Measurements from ENCODE around the gene HTRA1. TPM values are rescaled to one million over a fixed set of nuclear protein-coding genes. Genes with fewer than 3 reads are reported as not detected.

The HTRA1 gene
- total and polyA plus RNA-seq, 8 donors, result 26.3 to 81.2 (median 55.3) TPM

GRCh38 chr10:122484276-122485060 is 23.1 kb downstream of the HTRA1 start:
- intact Hi-C loops (cut with DNase I; ENCODE audit: low total_unique reads), result no loop called here
- no peaks in the 10 kb centered on the region for H3K9me3 ChIP-seq
- no peak overlapping the region for H3K4me3 ChIP-seq
- H3K36me3 ChIP-seq, result no peaks in the 10 kb centered on the region
- WGBS, 5 donors, result 88 to 93% (median 91%) methylated on average over 10 to 11 of the region's 11 CpGs
- H3K4me1 ChIP-seq, result peaks cover 11 to 67% (median 32%) of the 10 kb centered on the region in 4 donors
- H3K27ac ChIP-seq, result peak overlapping the region in 1 of 5 donors; percentile 83
- no peaks in the 10 kb centered on the region for H3K27me3 ChIP-seq
- no peak for DNase-seq
- TF ChIP-seq POLR2AphosphoS5 (IDR thresholded peaks at IDR 0.05) (no peak), POLR2A (IDR thresholded peaks at IDR 0.05) (no peak), EP300 (IDR thresholded peaks at IDR 0.05) (no peak), CTCF (IDR thresholded peaks at IDR 0.05) (no peak)

DNA sequence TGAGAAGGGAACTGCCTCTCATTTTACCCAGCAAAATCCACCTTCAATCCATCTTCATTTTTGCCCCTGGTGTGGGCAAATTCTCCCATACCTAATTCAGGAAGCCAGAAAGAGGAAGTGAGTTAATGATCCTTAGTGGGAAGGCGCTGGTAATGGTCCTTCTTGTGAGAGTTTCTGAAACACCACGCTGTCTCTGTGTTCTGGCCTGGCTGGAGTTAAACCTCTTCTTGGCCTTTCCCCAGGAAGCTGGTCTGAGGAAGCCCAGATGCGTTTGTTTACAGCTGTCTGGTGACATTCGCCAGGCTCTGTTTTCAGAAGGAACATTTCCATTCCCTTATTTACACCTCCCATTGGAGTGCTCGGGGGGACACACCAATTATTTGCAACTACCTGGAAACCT is 24.3 kb downstream of the HTRA1 start:
- no peaks in the 10 kb centered on the region for H3K27me3 ChIP-seq
- peak in 1 of 2 donors; percentile 84 for DNase-seq
- TF ChIP-seq EP300 (IDR thresholded peaks at IDR 0.05) (peak; percentile 72), POLR2AphosphoS5 (IDR thresholded peaks at IDR 0.05) (peak; percentile 64 to 74 (median 67)), POLR2A (IDR thresholded peaks at IDR 0.05) (no peak), CTCF (IDR thresholded peaks at IDR 0.05) (no peak)
- no peak overlapping the region for H3K4me3 ChIP-seq
- H3K4me1 ChIP-seq, result peaks cover 11 to 66% (median 35%) of the 10 kb centered on the region in 4 donors
- H3K9me3 ChIP-seq, result no peaks in the 10 kb centered on the region
- intact Hi-C loops (cut with DNase I; ENCODE audit: low total_unique reads), result no loop called here
- H3K36me3 ChIP-seq, result peaks cover 0 to 6% (median 0%) of the 10 kb centered on the region in 4 donors
- WGBS, 5 donors, result 38 to 60% (median 45%) methylated on average over 5 of the region's 5 CpGs
- H3K27ac ChIP-seq, result peak overlapping the region in 3 of 5 donors; percentile 8 to 83 (median 20)

DNA sequence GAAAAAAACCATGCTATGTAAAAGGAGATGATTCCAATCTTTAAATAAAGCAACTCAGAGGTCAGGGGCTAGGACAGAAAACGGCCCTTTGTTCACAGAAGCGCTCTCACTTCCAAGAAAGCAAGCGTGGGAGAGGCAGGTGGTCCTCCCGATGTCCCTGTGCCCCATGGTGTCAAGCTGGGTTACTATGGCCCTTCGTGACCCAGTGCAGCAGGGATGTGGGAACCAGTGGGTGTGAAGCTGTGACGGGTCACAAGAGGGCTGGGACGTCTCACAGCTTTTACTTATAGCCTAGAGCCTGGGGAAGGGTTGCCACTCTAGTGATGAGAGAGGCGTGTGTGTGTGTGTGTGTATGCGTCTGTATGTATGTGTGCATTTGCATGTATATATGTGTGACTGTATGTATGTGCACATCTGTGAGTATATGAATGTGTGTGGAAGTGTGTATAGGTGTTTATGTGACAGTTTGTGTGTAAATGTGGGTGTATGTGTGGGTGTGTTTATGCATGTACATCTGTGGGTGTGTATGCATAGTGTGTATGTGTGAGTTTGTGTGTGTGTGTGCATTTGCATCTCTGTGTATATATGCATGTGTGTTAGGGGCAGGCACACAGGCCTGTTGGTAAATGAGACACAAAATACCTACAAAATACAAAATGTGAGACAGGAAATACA is 25.2 kb downstream of the HTRA1 start:
- H3K9me3 ChIP-seq, result no peaks in the 10 kb centered on the region
- peaks cover 0 to 10% (median 0%) of the 10 kb centered on the region in 4 donors for H3K36me3 ChIP-seq
- TF ChIP-seq CTCF (IDR thresholded peaks at IDR 0.05) (no peak), EP300 (IDR thresholded peaks at IDR 0.05) (no peak), POLR2AphosphoS5 (IDR thresholded peaks at IDR 0.05) (no peak), POLR2A (IDR thresholded peaks at IDR 0.05) (no peak)
- H3K27me3 ChIP-seq, result no peaks in the 10 kb centered on the region
- intact Hi-C loops (cut with DNase I; ENCODE audit: low total_unique reads), result no loop called here
- H3K4me1 ChIP-seq, result peaks cover 11 to 74% (median 39%) of the 10 kb centered on the region in 4 donors
- H3K4me3 ChIP-seq, result no peak overlapping the region
- no peak for DNase-seq
- H3K27ac ChIP-seq, result peak overlapping the region in 2 of 5 donors; percentile 20 to 83
- 69 to 84% (median 76%) methylated on average over 9 of the region's 9 CpGs for WGBS, 5 donors

DNA sequence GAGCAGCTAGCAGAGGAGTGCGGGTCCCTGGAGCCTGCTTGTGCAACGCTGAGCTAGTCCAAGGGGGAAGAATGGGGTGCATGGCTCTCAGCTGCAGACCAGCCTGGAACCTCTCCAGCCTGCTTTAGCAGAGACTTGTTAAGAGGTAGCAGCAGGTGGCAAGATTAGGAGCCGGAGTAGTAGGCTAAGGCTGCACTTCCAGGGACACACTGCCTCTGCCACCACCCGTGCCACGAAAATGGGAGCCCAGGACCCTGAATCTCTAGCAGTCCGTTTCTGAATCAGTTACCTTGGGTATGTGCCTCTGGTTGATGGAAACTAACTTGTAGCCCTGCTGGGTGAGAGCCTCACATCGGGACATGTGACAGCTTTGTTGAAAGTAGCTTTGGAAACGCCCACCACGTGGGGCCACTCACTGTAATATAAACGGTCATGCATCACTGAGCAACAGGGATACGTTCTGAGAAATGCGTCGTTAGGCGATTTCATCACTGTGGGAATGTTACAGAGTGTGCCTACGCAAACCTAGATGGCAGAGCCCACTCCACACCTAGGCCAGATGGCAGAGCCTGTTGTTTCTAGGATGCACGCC is 25.9 kb downstream of the HTRA1 start:
- 53 to 60% (median 58%) methylated on average over 16 of the region's 16 CpGs for WGBS, 5 donors
- DNase-seq, result peak in 1 of 2 donors; percentile 78
- TF ChIP-seq POLR2A (IDR thresholded peaks at IDR 0.05) (no peak), POLR2AphosphoS5 (IDR thresholded peaks at IDR 0.05) (peak; percentile 64 to 96 (median 85)), EP300 (IDR thresholded peaks at IDR 0.05) (peak; percentile 95), CTCF (IDR thresholded peaks at IDR 0.05) (no peak)
- intact Hi-C loops (cut with DNase I; ENCODE audit: low total_unique reads), result no loop called here
- Histone ChIP-seq H3K4me3 (no peak overlapping the region), H3K27me3 (no peaks in the 10 kb centered on the region), H3K4me1 (peaks cover 11 to 81% (median 44%) of the 10 kb centered on the region in 4 donors), H3K27ac (peak overlapping the region in 3 of 5 donors; percentile 38 to 83 (median 46)), H3K36me3 (peaks cover 0 to 10% (median 0%) of the 10 kb centered on the region in 4 donors), H3K9me3 (no peaks in the 10 kb centered on the region)

Data from stomach (tissue), 9 donors.